Measurements from ENCODE around the gene KCMF1.

KCMF1 gene

DNA sequence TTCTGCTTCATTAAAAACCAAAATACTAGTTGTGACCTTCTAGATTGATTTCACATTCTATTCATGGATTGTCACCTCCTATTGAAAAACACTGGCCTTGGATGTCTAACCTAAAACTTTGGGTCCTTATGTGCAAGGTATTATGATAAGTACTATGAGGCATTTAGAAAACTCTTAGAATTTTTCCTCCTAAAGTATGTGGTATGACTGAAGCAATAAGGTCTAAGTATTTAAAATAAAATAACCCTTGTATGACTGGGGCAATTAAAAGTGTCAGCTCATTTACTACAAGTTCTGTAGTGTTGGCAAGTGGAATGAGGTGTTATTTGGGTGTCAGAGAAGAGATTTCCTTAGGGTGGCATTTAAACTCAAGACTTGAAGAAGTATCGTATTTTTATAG, 15.1 kb downstream of the KCMF1 start:
- no peak for DNase-seq

- DNase-seq = no peak
Measured at GRCh38 chr2:84989422-84989821, 18.5 kb downstream of the KCMF1 start.

- DNase-seq = no peak
Measured at GRCh38 chr2:84989927-84990326, 19.0 kb downstream of the KCMF1 start.

DNA sequence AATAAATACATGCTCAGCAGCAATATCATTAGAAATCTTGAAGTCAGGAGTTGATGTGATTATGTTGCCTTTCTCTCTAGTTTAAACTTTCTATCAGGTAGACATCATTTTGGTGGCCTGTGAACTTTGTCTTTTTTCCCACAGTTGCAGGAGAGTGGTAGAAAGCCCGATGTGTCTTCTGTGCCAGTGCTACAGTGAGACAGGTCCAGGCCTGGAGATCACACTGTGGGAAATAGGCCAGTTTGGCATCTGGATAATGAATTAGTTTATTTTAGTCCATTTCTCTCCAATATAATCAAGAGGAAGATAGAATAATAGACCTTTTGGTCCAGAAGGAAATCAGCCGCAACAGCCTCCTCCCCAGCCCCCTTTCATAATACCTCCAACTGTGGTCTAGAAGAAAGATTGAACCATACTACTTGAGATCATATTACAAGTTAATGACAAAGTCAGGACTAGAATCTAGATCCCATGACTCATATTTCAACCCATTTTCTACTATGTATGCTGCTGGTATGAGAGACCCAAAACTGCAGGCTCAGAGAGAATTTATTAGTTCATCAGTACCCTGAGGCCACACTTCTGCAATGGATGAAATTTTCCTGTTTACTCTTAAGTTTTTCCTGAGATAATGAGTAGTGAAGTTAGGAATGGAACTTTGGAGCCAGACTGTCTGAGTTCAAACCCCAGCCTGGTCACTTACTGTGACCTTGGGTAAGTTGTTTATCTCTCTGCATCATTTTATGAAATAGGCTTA, 20.6 kb downstream of the KCMF1 start:
- DNase-seq = no peak

GRCh38 chr2:84995826-84996225, 24.9 kb downstream of the KCMF1 start:
- DNase-seq = no peak

DNA sequence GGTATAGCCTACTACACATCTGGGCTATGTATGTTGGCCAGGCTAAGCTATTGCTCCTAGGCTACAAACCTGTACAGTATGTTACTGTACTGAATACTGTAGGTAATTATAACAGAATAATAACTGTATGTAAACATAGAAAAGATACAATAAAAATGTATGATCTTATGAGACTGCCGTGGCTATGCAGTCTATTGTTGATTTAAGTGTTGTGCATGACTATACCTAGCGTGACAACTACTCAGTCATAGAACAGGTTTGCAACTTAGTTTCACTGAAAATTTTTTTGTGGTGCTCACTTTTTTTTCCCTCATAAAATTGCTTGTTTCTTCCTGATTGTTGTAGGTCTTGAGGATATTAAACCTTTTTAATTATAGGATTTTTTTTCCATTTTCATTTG, 25.9 kb downstream of the KCMF1 start:
- no peak for DNase-seq

DNA sequence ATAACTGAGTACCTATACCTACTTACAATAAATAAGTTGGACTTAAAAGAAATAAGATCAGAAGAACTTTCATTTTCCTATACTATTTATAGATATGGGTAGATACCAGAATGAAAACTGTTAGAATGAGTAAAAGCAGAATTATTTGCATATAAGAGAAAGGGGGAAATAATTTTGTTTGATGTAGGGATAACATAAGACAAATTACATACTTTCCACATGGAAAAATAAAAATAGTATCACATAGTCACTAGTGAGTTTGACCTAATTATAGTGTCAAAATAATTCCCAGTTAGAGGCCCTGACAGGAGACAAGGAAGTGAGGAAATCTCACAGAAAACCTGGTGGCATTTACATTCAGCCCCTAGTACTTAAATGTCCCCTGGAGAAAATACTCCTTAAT, 28.6 kb downstream of the KCMF1 start:
- DNase-seq = no peak

- no peak for DNase-seq
Measured at GRCh38 chr2:85001595-85001994, 30.6 kb downstream of the KCMF1 start.

GRCh38 chr2:85002534-85002933, 31.6 kb downstream of the KCMF1 start:
- DNase-seq = no peak

GRCh38 chr2:85008252-85008651, 37.3 kb downstream of the KCMF1 start:
- DNase-seq = no peak

DNA sequence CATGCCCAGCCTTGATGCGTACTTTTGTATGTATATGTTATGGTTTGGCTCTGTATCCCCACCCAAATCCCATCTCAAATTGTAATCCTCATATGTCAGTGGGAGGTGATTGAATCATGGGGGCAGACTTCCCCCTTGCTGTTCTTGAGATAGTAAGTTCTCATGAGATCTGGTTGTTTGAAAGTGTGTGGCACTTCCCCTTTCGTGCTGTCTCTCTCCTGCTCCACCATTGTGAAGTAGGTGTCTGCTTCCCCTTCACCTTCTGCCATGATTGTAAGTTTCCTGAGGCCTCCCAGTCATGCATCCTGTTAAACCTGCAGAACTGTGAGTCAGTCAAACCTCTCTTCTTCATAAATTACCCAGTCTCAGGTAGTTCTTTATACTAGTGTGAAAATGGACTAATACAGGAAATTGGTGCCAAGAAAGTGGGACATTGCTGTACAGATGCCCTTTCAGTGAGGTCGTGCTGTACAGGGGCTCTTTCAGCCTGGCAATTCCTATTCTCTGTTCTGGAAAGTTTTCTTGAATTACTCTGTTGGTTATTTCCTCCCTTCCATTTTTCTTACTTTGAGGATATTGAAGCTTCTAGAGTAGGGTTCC, 38.2 kb downstream of the KCMF1 start:
- DNase-seq = no peak

DNA sequence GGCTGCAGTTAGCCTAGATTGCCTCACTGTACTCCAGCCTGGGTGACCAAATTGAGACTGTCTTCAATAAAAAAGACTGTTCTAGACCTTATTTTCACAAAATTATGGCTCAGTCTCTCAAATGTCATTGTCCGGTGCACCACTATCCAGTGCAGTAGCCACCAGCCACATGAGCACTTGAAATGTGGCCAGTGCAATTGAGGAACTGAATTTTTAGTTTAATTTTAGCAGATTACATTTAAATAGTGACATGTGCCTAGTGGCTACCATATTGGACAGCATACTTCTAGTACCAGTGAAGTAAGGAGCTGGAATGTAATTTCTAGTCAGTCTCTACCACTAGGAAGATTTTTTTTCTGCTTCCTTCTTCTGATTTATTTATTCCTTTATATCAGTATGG, 39.4 kb downstream of the KCMF1 start:
- no peak for DNase-seq

DNA sequence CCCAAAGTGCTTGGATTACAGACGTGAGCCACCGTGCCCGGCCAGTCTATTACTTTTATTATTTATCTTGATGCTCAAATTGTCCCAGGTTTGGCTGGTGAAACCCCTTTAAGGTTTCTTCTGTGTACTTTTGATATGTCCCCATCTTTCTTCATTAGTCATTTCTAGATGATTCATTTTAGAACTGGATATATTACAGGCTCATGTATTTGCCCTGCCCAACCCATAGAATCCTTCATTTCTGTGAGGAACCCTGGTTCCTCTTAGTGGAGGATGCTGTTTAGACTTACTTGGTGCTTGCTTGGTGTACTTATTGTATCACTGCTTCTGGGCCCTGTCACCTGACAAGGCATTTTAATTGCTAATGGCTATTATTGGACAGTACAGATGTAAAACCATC, 40.1 kb downstream of the KCMF1 start:
- no peak for DNase-seq

- DNase-seq = no peak
Measured at GRCh38 chr2:85011747-85012146, 40.8 kb downstream of the KCMF1 start.

DNA sequence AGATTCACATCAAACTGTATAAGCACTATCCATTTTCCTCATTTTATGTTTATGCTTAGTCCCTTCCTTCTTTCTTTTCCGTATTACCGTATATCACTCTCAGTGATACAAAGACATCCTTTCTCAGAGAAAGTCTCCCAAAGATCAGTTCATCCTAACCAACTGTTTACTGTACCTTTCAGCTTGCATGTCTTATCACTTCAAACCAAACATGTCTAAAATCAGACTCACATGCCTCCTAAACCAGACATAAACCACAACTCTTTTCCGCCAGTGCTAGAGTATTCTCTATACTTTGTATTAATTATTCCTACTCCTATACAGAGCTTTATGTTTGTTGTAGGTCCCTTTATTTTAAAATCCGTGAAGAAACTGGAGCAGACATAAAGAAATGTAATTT, 41.5 kb downstream of the KCMF1 start:
- DNase-seq = no peak

- no peak for DNase-seq
Measured at GRCh38 chr2:85012855-85013254, 41.9 kb downstream of the KCMF1 start.

GRCh38 chr2:85015653-85016360, 44.8 kb downstream of the KCMF1 start:
- DNase-seq = no peak

DNA sequence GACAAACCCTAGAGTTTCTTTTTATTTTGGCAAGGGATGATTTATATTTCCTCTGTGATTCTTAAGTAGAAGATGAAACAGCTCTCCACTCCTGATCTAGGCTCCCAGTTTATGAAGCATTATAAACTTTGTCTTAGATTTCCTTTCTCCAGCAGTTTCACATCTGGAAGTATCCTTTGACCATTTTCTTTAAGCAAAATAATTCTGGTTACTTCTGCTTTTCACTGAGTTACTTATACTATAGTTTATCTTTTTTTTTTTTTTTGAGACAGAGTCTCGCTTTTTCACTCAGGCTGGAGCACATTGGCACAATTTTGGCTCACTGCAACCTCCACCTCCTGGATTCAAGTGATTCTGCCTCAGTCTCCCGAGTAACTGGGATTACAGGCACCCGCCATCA, 45.5 kb downstream of the KCMF1 start:
- DNase-seq = no peak

DNA sequence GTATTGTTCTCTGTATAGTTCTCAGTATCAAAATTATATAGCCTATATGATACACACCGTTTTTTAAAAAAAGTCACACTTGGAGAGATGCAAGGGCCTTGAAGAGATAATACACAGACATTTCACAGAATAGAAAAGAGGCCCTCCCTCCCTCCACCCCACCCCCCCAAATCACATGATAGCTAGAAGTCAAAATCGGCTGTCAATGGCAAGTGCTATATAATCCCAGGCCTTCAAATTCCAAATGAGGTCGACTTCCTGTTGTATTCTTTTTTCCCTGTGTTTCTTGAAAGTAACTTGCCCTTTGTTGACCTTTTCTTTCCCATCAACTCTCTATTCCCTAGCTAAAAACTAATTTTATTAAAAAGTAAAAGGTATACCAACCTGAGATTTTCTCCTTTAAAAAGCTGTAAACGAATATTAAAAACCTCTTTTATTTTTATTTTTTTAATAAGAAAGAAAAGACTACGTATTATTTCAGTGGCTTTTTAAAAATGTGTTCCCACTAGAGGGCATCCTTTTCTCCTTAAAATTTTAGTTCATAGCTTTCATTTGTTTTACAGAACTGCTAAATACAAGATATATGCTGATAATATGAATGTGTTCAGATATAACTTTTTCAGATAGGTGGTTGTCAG, 46.6 kb downstream of the KCMF1 start:
- no peak for DNase-seq

GRCh38 chr2:85018049-85018447, 47.1 kb downstream of the KCMF1 start:
- no peak for DNase-seq

- no peak for DNase-seq
Measured at GRCh38 chr2:85019121-85019520, 48.2 kb downstream of the KCMF1 start.

- DNase-seq = no peak
Measured at GRCh38 chr2:85022232-85022631, 51.3 kb downstream of the KCMF1 start.

DNA sequence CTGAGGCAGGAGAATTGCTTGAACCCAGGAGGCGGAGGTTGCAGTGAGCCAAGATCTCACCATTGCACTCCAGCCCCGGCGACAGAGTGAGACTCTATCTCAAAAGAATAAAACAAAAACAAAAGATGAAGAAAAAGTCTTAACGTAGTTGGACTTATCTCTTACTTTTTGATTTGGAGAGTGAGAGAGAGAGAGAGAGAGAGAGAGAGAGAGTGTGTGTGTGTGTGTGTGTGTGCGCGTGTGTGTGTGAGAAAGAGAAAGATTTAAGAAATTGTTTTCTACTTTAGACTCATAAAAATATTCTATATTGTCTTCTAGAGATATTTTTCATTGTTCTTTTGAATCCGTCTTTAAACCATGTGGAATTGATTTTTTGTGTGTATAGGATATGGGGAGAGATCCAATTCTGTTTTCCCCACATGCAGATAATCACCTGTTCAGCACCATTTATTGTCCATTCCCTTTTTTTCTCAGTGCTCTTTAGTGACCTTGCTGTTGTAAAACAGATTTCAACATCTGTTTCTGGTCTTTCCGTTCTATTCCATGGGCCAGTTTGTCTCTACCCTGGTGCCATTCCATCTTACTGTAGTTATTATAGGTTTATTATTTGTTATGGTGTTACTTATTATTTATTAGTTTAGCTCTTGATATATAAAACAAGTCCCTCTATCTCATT, 53.5 kb downstream of the KCMF1 start:
- DNase-seq = no peak

Measured in stimulated activated CD4-positive, alpha-beta T cell treated with anti-CD3 and anti-CD28 coated beads, Interleukin-12 subunit alpha, Interleukin-12 subunit beta, amount 100 ng/mL, for 4 hours (primary cell).